Ishikawa (cell line): ENCODE results near the gene ZNF518B.

Experiments used
- CEBPB ChIP-seq: IDR thresholded peaks from 2 replicates; pipeline ENCODE4 v1.6.1; 2012
- CREB1 ChIP-seq: IDR thresholded peaks from 2 replicates; pipeline ENCODE4 v1.6.1; 2012; ENCODE audit warnings: low read depth
- EGR1 ChIP-seq: IDR thresholded peaks from 2 replicates; pipeline ENCODE4 v1.6.1; 2012
- EP300 ChIP-seq: IDR thresholded peaks from 2 replicates; pipeline ENCODE4 v1.6.1; 2012; ENCODE audit warnings: borderline replicate concordance
- NFIC ChIP-seq: IDR thresholded peaks from 2 replicates; pipeline ENCODE4 v1.6.1; 2012
- RAD21 ChIP-seq: IDR thresholded peaks from 2 replicates; pipeline ENCODE4 v1.6.1; 2012; ENCODE audit warnings: low read depth
- TAF1 ChIP-seq: IDR thresholded peaks from 2 replicates; pipeline ENCODE4 v1.6.1; 2012; ENCODE audit warnings: low read depth, mild to moderate bottlenecking
- TCF12 ChIP-seq: IDR thresholded peaks from 2 replicates; pipeline ENCODE4 v1.6.1; 2012; ENCODE audit warnings: low read depth
- TEAD4 ChIP-seq: IDR thresholded peaks from 2 replicates; pipeline ENCODE4 v1.6.1; 2012
- YY1 ChIP-seq: IDR thresholded peaks from 2 replicates; pipeline ENCODE4 v1.6.1; 2012; ENCODE audit warnings: low read depth
- TF ChIP-seq, protein P1 (sequence below): IDR thresholded peaks from 2 replicates; pipeline ENCODE4 v1.6.1; 2012
- TF ChIP-seq, protein P2 (sequence below): IDR thresholded peaks from 2 replicates; pipeline ENCODE4 v1.6.1; 2012
- TF ChIP-seq, protein P3 (sequence below): IDR thresholded peaks from 2 replicates; pipeline ENCODE4 v1.6.1; 2012; ENCODE audit warnings: low read depth, mild to moderate bottlenecking

DNA sequence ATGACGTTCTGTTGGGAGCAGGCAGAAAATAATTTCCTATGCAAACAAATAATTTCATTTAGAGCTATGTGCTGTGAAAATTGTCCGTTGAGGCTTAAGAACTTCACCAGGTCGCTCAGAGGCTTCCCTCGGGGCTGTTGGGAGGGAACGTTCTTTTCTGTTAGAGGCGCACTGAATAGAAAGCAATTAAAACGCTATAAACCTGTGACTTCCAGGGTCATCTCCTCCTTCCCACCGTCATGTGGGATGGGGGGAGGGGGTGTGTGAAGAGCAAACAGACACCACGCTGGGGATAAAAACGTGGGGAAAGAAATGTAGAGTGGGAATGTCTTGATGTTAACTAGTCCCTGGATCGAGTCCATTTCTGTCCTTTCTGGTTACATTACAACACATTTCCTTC lies 35.2 kb upstream of the ZNF518B start:
- no peak for TF ChIP-seq CEBPB
- no peak for TF ChIP-seq YY1
- no peak for TF ChIP-seq CREB1
- TF ChIP-seq, protein P1, sequence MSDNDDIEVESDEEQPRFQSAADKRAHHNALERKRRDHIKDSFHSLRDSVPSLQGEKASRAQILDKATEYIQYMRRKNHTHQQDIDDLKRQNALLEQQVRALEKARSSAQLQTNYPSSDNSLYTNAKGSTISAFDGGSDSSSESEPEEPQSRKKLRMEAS: no peak
- no peak for TF ChIP-seq TCF12
- no peak for TF ChIP-seq EP300
- TF ChIP-seq, protein P2, sequence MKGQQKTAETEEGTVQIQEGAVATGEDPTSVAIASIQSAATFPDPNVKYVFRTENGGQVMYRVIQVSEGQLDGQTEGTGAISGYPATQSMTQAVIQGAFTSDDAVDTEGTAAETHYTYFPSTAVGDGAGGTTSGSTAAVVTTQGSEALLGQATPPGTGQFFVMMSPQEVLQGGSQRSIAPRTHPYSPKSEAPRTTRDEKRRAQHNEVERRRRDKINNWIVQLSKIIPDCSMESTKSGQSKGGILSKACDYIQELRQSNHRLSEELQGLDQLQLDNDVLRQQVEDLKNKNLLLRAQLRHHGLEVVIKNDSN: no peak
- no peak for TF ChIP-seq RAD21
- TF ChIP-seq, protein P3, sequence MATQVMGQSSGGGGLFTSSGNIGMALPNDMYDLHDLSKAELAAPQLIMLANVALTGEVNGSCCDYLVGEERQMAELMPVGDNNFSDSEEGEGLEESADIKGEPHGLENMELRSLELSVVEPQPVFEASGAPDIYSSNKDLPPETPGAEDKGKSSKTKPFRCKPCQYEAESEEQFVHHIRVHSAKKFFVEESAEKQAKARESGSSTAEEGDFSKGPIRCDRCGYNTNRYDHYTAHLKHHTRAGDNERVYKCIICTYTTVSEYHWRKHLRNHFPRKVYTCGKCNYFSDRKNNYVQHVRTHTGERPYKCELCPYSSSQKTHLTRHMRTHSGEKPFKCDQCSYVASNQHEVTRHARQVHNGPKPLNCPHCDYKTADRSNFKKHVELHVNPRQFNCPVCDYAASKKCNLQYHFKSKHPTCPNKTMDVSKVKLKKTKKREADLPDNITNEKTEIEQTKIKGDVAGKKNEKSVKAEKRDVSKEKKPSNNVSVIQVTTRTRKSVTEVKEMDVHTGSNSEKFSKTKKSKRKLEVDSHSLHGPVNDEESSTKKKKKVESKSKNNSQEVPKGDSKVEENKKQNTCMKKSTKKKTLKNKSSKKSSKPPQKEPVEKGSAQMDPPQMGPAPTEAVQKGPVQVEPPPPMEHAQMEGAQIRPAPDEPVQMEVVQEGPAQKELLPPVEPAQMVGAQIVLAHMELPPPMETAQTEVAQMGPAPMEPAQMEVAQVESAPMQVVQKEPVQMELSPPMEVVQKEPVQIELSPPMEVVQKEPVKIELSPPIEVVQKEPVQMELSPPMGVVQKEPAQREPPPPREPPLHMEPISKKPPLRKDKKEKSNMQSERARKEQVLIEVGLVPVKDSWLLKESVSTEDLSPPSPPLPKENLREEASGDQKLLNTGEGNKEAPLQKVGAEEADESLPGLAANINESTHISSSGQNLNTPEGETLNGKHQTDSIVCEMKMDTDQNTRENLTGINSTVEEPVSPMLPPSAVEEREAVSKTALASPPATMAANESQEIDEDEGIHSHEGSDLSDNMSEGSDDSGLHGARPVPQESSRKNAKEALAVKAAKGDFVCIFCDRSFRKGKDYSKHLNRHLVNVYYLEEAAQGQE: no peak
- no peak for TF ChIP-seq EGR1
- TF ChIP-seq TEAD4: no peak
- TF ChIP-seq TAF1: no peak
- no peak for TF ChIP-seq NFIC
